Hepatocyte (in vitro differentiated cells): ENCODE data around the gene DAB2.

Experiments
- CTCF ChIP-seq: fragments of 200-600 bp; sonication (generic); IDR thresholded peaks from 2 replicates; pipeline ENCODE4 v1.5.1; 2016; ENCODE audit warnings: antibody characterized with exemption, mild to moderate bottlenecking; ENCODE audit not compliant: poor library complexity
- EZH2 ChIP-seq: fragments of 200-600 bp; sonication (generic); IDR thresholded peaks from 2 replicates; pipeline ENCODE4 v1.6.1; 2016; ENCODE audit warnings: antibody characterized with exemption, mild to moderate bottlenecking, borderline replicate concordance
- EZH2phosphoT487 ChIP-seq: fragments of 200-600 bp; sonication (generic); IDR thresholded peaks from one replicate; pipeline ENCODE4 v1.6.1; 2018; ENCODE audit warnings: antibody characterized with exemption, mild to moderate bottlenecking, low read depth, moderate library complexity; ENCODE audit not compliant: unreplicated experiment, severe bottlenecking

GRCh38 chr5:39328731-39329130, 96.0 kb downstream of the DAB2 start:
- TF ChIP-seq CTCF = no peak
- no peak for TF ChIP-seq EZH2phosphoT487
- TF ChIP-seq EZH2 = no peak
